ENCODE results near the gene OAS2.

GRCh38 chr12:112962561-112962960, 15.8 kb upstream of the OAS2 start:
- TF ChIP-seq EP300 (IDR thresholded peaks at IDR 0.05; ENCODE audit: borderline replicate concordance) (no peak), MAX (IDR thresholded peaks at IDR 0.05) (no peak), CREB1 (IDR thresholded peaks at IDR 0.05; ENCODE audit: low read depth) (no peak), YY1 (IDR thresholded peaks at IDR 0.05; ENCODE audit: low read depth) (no peak), TAF1 (IDR thresholded peaks at IDR 0.05; ENCODE audit: low read depth) (no peak), REST (IDR thresholded peaks at IDR 0.05; ENCODE audit: low read depth) (no peak), USF1 (IDR thresholded peaks at IDR 0.05) (no peak), NFIC (IDR thresholded peaks at IDR 0.05) (no peak), CEBPB (IDR thresholded peaks at IDR 0.05) (no peak), TCF12 (IDR thresholded peaks at IDR 0.05; ENCODE audit: low read depth) (no peak), TEAD4 (IDR thresholded peaks at IDR 0.05) (no peak), ZBTB7A (IDR thresholded peaks at IDR 0.05; ENCODE audit: low read depth) (no peak), RAD21 (IDR thresholded peaks at IDR 0.05; ENCODE audit: low read depth) (no peak), FOXM1 (IDR thresholded peaks at IDR 0.05; ENCODE audit: borderline replicate concordance, low read depth) (no peak)
